Parathyroid adenoma (tissue), 2 donors: Measurements from ENCODE around the gene AREL1.

ENCODE experiments used
- H2AFZ ChIP-seq: fragments of 300-600 bp; sonication (generic); one replicate; pipeline ENCODE4 v1.7.0; 2017; ENCODE audit warnings: antibody characterized with exemption, mild to moderate bottlenecking
- H3K27ac ChIP-seq: fragments of 300-600 bp; sonication (generic); one replicate; pipeline ENCODE4 v1.7.0; 2017
- H3K27me3 ChIP-seq: fragments of 300-600 bp; sonication (generic); one replicate; pipeline ENCODE4 v1.7.0; 2017; ENCODE audit warnings: low read length; ENCODE audit not compliant: control insufficient read depth, insufficient read depth
- H3K36me3 ChIP-seq: fragments of 300-600 bp; sonication (generic); one replicate; pipeline ENCODE4 v1.7.0; 2017; ENCODE audit warnings: low read length; ENCODE audit not compliant: control insufficient read depth, insufficient read depth
- H3K4me1 ChIP-seq: fragments of 300-600 bp; sonication (generic); one replicate; pipeline ENCODE4 v1.7.0; 2017; ENCODE audit warnings: control low read depth
- H3K4me2 ChIP-seq: fragments of 300-600 bp; sonication (generic); one replicate; pipeline ENCODE4 v1.7.0; 2017; ENCODE audit warnings: low read length
- H3K4me3 ChIP-seq: fragments of 300-600 bp; sonication (generic); one replicate; pipeline ENCODE4 v1.7.0; 2017; ENCODE audit warnings: low read depth, low read length
- H3K79me2 ChIP-seq: fragments of 300-600 bp; sonication (generic); one replicate; pipeline ENCODE4 v1.7.0; 2017; ENCODE audit warnings: control low read depth
- H3K9ac ChIP-seq: fragments of 300-600 bp; sonication (generic); one replicate; pipeline ENCODE4 v1.7.0; 2017; ENCODE audit warnings: mild to moderate bottlenecking
- H3K9me3 ChIP-seq: fragments of 300-600 bp; sonication (generic); one replicate; pipeline ENCODE4 v1.7.0; 2017; ENCODE audit warnings: low read length; ENCODE audit not compliant: control insufficient read depth
- TF ChIP-seq, protein P1 (sequence below): fragments of 300-600 bp; sonication (generic); IDR thresholded peaks from one replicate; pipeline ENCODE4 v1.7.0; 2017; ENCODE audit warnings: antibody characterized with exemption, mild to moderate bottlenecking
- donor health status: primary hyperparathyroidism.

The AREL1 gene

DNA sequence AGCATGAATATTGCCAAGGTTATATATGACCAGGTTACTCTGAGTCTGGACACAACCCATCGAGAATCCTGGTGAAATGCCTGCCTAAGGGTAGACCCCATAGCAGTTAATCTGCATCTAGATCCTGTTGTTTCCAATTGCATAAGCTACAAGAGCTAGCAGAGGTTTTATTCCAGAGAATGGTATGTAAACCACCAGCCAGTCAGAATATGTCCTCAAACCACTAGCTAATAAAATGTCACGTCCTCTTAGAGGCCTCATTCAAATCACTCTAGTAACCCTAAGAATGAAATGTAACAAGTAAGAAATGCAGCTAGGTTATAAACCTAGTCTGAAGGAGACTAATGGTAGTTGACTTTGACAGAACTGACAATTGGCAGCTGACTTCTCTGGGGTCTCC is 41.3 kb upstream of the AREL1 start:
- no peaks in the 10 kb centered on the region for H3K36me3 ChIP-seq

DNA sequence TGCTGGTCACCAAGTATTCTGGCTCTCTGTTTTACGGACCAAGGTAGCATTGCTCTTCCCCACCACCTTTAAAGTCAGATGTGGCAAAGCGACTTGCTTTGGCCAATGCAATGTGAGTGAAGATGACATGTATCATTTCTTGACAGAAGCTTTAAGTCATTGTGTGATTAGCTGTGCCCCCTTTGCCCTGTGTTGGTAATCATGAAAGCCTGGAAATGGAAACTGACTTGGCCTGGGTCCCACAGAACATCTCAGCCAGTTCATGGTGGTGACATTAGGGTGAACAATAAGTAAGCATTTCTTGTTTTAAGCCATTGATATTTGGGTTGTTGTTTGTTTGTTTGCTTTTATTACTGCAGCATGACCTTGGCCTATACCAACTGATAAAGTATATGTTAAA is 34.4 kb upstream of the AREL1 start:
- H3K4me2 ChIP-seq, result no peak overlapping the region

More for the DNA sequence above, 41.3 kb upstream of the AREL1 start:
- Histone ChIP-seq H3K4me3 (no peak overlapping the region), H2AFZ (no peak overlapping the region), H3K4me2 (no peak overlapping the region), H3K79me2 (no peaks in the 10 kb centered on the region), H3K9ac (no peak overlapping the region), H3K27ac (no peak overlapping the region), H3K9me3 (no peaks in the 10 kb centered on the region), H3K4me1 (no peaks in the 10 kb centered on the region), H3K27me3 (no peaks in the 10 kb centered on the region)
- TF ChIP-seq, protein P1, sequence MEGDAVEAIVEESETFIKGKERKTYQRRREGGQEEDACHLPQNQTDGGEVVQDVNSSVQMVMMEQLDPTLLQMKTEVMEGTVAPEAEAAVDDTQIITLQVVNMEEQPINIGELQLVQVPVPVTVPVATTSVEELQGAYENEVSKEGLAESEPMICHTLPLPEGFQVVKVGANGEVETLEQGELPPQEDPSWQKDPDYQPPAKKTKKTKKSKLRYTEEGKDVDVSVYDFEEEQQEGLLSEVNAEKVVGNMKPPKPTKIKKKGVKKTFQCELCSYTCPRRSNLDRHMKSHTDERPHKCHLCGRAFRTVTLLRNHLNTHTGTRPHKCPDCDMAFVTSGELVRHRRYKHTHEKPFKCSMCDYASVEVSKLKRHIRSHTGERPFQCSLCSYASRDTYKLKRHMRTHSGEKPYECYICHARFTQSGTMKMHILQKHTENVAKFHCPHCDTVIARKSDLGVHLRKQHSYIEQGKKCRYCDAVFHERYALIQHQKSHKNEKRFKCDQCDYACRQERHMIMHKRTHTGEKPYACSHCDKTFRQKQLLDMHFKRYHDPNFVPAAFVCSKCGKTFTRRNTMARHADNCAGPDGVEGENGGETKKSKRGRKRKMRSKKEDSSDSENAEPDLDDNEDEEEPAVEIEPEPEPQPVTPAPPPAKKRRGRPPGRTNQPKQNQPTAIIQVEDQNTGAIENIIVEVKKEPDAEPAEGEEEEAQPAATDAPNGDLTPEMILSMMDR, result no peak

DNA sequence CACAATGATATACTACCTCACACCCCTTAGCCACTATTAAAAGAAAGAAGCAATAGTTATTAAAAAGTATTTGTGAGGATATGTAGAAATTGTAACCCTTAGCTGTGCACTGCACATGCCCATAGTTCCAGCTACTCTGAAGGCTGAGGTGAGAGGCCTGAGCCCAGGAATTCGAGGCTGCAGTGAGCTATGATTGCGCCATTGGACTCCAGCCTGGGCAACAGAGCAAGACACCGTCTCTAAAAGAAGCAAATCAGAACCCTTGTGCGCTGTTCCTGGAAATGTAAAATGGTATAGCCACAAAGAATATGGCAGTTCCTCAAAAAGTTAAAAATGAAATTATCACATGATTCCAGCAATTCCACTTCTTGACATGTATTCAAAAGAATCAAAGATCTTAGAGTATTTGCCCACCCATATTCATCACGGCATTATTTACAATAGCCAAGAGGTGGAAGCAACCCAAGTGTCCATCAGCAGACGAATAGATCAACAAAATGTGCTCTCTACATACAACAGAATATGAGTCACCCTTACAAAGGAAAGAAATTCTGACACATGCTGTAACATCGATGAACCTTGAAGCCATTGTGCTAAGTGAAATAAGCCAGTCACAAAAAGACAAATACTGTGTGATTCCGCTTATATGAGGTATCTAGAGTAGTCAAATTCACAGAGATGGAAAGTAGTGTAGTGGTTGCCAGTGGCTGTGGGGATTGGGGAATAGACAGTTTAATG is 26.6 kb upstream of the AREL1 start:
- Histone ChIP-seq H3K4me3 (no peak overlapping the region), H3K4me1 (no peaks in the 10 kb centered on the region), H3K36me3 (no peaks in the 10 kb centered on the region), H3K4me2 (no peak overlapping the region), H2AFZ (no peak overlapping the region), H3K9me3 (no peaks in the 10 kb centered on the region), H3K27me3 (no peaks in the 10 kb centered on the region), H3K9ac (no peak overlapping the region), H3K79me2 (no peaks in the 10 kb centered on the region), H3K27ac (no peak overlapping the region)
- TF ChIP-seq, protein P1, result no peak

More for the DNA sequence above, 34.4 kb upstream of the AREL1 start:
- Histone ChIP-seq H3K79me2 (no peaks in the 10 kb centered on the region), H3K4me3 (no peak overlapping the region), H3K4me1 (no peaks in the 10 kb centered on the region), H2AFZ (no peak overlapping the region), H3K36me3 (no peaks in the 10 kb centered on the region), H3K27ac (no peak overlapping the region), H3K9ac (no peak overlapping the region), H3K27me3 (no peaks in the 10 kb centered on the region), H3K9me3 (no peaks in the 10 kb centered on the region)
- TF ChIP-seq, protein P1, result no peak

DNA sequence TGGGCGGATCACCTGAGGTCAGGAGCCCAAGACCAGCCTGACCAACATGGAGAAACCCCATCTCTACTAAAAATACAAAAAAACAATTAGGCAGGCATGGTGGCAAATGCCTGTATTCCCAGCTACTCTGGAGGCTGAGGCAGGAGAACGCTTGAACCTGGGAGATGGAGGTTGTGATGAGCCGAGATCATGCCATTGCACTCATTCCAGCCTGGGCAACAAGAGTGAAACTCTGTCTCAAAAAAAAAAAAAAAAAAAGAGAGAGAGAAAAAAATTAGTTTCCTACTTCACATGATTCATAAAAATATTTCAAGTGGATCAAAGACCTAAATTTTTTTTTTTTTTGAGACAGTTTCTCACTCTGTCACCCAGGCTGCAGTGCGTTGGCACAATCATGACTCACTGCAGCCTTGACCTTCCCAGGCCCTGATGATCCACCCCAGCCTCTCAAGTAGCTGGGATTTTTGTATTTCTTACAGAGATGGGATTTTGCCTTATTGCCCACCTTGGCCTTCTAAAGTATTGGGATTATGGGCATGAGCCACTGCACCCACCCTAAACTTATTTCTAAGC is 25.0 kb upstream of the AREL1 start:
- Histone ChIP-seq H3K27ac (no peak overlapping the region), H3K4me3 (no peak overlapping the region), H2AFZ (no peak overlapping the region), H3K27me3 (no peaks in the 10 kb centered on the region), H3K36me3 (no peaks in the 10 kb centered on the region), H3K4me2 (no peak overlapping the region), H3K79me2 (no peaks in the 10 kb centered on the region), H3K9ac (no peak overlapping the region), H3K9me3 (no peaks in the 10 kb centered on the region), H3K4me1 (no peaks in the 10 kb centered on the region)
- TF ChIP-seq, protein P1, result no peak

DNA sequence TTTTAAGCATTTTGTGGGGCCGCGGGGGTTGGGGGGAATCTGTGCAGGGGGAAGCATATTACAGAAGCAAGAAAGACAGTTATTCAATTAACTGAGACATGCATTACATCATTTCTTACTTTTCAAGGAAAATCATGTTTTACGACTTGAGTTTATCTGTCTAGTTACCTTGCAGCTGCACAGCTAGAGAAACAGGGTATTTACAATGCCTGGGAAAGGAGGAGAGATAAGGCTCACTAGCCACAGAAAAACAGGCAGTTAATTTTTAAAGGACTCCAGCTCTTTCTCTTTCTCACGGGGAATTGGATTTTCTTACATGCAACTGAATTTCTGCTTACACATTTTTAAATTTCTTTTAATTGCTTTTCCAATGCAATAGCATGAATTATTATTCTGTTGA is 22.2 kb upstream of the AREL1 start:
- no peak overlapping the region for H3K9ac ChIP-seq
- no peaks in the 10 kb centered on the region for H3K27me3 ChIP-seq
- H2AFZ ChIP-seq, result no peak overlapping the region
- H3K36me3 ChIP-seq, result no peaks in the 10 kb centered on the region
- H3K4me3 ChIP-seq, result no peak overlapping the region
- H3K9me3 ChIP-seq, result no peaks in the 10 kb centered on the region
- no peaks in the 10 kb centered on the region for H3K79me2 ChIP-seq
- TF ChIP-seq, protein P1, result no peak
- no peak overlapping the region for H3K4me2 ChIP-seq
- no peaks in the 10 kb centered on the region for H3K4me1 ChIP-seq
- no peak overlapping the region for H3K27ac ChIP-seq
